Right lobe of liver (tissue), 6 donors: ENCODE measurements around the gene FMNL1. TPM values are rescaled to one million over a fixed set of nuclear protein-coding genes. Genes with fewer than 3 reads are reported as not detected.
A peak's percentile ranks its signal among the peaks of the same experiment; 100 is the strongest.

Source experiments
- ATAC-seq, 4 donors: fragments of 200-7000 bp; cut with Tn5 transposase; one replicate each; pipeline ENCODE4 v1.9.1; 2020; ENCODE audit warnings: mild to moderate bottlenecking in 4 of 4, moderate library complexity in 4 of 4
- DNase-seq, 3 donors: peaks; one replicate each; pipeline ENCODE4 v3.0.0-alpha.2; 2020
- H3K27ac ChIP-seq, 3 donors: fragments of 200-600 bp; one replicate each; pipeline ENCODE4 v1.8.0; 2022
- H3K27me3 ChIP-seq, 2 donors: fragments of 200-600 bp; one replicate each; pipeline ENCODE4 v1.8.0; 2022
- H3K36me3 ChIP-seq, 4 donors: fragments of 200-600 bp; sonication (generic) in 1 of 4; one replicate each; pipeline versions ENCODE4 v1.5.1 to v1.8.0; 2017 to 2022; ENCODE audit warnings: control low read depth in 1 of 4
- H3K4me1 ChIP-seq, 4 donors: fragments of 200-600 bp; sonication (generic) in 1 of 4; one replicate each; pipeline versions ENCODE4 v1.5.1 to v1.8.0; 2017 to 2022; ENCODE audit warnings: control low read depth in 1 of 4
- H3K4me3 ChIP-seq, 3 donors: fragments of 200-600 bp; one replicate each; pipeline ENCODE4 v1.8.0; 2022
- H3K9me3 ChIP-seq, 4 donors: fragments of 200-600 bp; sonication (generic) in 1 of 4; one replicate each; pipeline versions ENCODE4 v1.5.1 to v1.8.0; 2017 to 2022; ENCODE audit warnings: control low read depth in 1 of 4
- CTCF ChIP-seq, 4 donors: fragments of 200-600 bp in 3 of 4; fragments of 450-650 bp in 1 of 4; IDR thresholded peaks; one replicate each; pipeline versions ENCODE4 v1.5.1 to v1.8.0; 2016 to 2022; ENCODE audit warnings: antibody characterized with exemption in 4 of 4, mild to moderate bottlenecking in 2 of 4
- POLR2A ChIP-seq: fragments of 450-650 bp; IDR thresholded peaks from one replicate; pipeline ENCODE4 v1.6.1; 2017; ENCODE audit warnings: antibody characterized with exemption, mild to moderate bottlenecking
- WGBS: methylation state at CpG from one replicate; pipeline ENCODE4 v1.1.6; 2018; ENCODE audit warnings: low coverage, low lambda C conversion rate; ENCODE audit not compliant: insufficient coverage; ENCODE audit errors: missing lambda C conversion rate; 5-methylcytosine and 5-hydroxymethylcytosine counted together
- intact Hi-C, 2 donors: fragments of 100-400 bp; cut with DNase I; formaldehyde crosslinking; loops; one replicate each; pipeline versions ENCODE4 v1.11.2 to v1.14.1; 2022
- total RNA-seq, 6 experiments: library from RNA; depleted of rRNA in 2 of 6; stranded (reverse); fragments of >200 nt in 2 of 6; fragmentation: NEBNext Ultra II Directional in 3 of 6; extraction: Animal tissue kit (Norgen Biotek cat#: 25700) in 3 of 6; gene quantifications; one replicate each; pipeline versions ENCODE4 v1.1.0 to v1.2.4, GENCODE V29; 2016 to 2023
- donor health status: DM: no; HTN: yes; CAD: no.
- donor health status: DM: no; HTN: no; CAD: no.
- donor health status: DM: no; HTN: no; CAD: no.
- donor health status: DM: no; HTN: yes; CAD: no.
- donor health status: DM: no; HTN: yes; CAD: no.

Gene FMNL1
- total RNA-seq, 6 experiments from 2014 or later, result 3.7 to 10.0 (median 5.1) TPM

- Histone ChIP-seq H3K36me3 (no peaks in the 10 kb centered on the region), H3K4me3 (peak overlapping the region; percentile 15 to 56 (median 31)), H3K27ac (peak overlapping the region; percentile 15 to 60 (median 54)), H3K4me1 (no peaks in the 10 kb centered on the region), H3K9me3 (no peaks in the 10 kb centered on the region), H3K27me3 (no peaks in the 10 kb centered on the region)
- DNase-seq (peak in 1 of 3 donors; percentile 56), ATAC-seq (no peak)
- TF ChIP-seq POLR2A (no peak), CTCF (IDR thresholded peaks at IDR 0.05) (no peak)
- 33% methylated on average over 13 of the region's 33 CpGs for WGBS
- intact Hi-C loops, result loop anchor here in 1 of 2 donors (10.0 kb wide), 1 partner anchor 162 kb away; no protein-coding TSS in a partner anchor
These were observed 757 bp downstream of the FMNL1 start for GRCh38 chr17:45222289-45222995.

GRCh38 chr17:45222996-45223538 is 1.4 kb downstream of the FMNL1 start:
- Histone ChIP-seq H3K4me1 (no peaks in the 10 kb centered on the region), H3K27ac (peak overlapping the region in 2 of 3 donors; percentile 54 to 60), H3K4me3 (peak overlapping the region in 1 of 3 donors; percentile 56), H3K9me3 (no peaks in the 10 kb centered on the region), H3K36me3 (no peaks in the 10 kb centered on the region), H3K27me3 (no peaks in the 10 kb centered on the region)
- intact Hi-C loops, result loop anchor here in 1 of 2 donors (10.0 kb wide), 1 partner anchor 162 kb away; no protein-coding TSS in a partner anchor
- WGBS, result 62% methylated on average over 4 of the region's 8 CpGs
- DNase-seq (no peak), ATAC-seq (no peak)
- no peak for TF ChIP-seq POLR2A
- no peak for TF ChIP-seq CTCF (IDR thresholded peaks at IDR 0.05)

- intact Hi-C loops, result loop anchor here in 1 of 2 donors (10.0 kb wide), 1 partner anchor 161 kb away; no protein-coding TSS in a partner anchor
- TF ChIP-seq CTCF (IDR thresholded peaks at IDR 0.05), result no peak
- no peak for TF ChIP-seq POLR2A
- Histone ChIP-seq H3K27me3 (no peaks in the 10 kb centered on the region), H3K36me3 (no peaks in the 10 kb centered on the region), H3K4me1 (no peaks in the 10 kb centered on the region), H3K9me3 (no peaks in the 10 kb centered on the region), H3K4me3 (peak overlapping the region in 1 of 3 donors; percentile 56), H3K27ac (peak overlapping the region in 2 of 3 donors; percentile 54 to 60)
- ATAC-seq (no peak), DNase-seq (no peak)
- WGBS, result 71% methylated on average over 4 of the region's 12 CpGs
These were observed 2.1 kb downstream of the FMNL1 start for GRCh38 chr17:45223539-45224528.

- Histone ChIP-seq H3K27ac (peak overlapping the region in 2 of 3 donors; percentile 38 to 51), H3K36me3 (no peaks in the 10 kb centered on the region), H3K4me1 (no peaks in the 10 kb centered on the region), H3K27me3 (no peaks in the 10 kb centered on the region), H3K4me3 (no peak overlapping the region), H3K9me3 (no peaks in the 10 kb centered on the region)
- no peak for DNase-seq
- TF ChIP-seq POLR2A (no peak), CTCF (IDR thresholded peaks at IDR 0.05) (no peak)
- 50% methylated on average over 1 of the region's 9 CpGs for WGBS
- no peak for ATAC-seq
- intact Hi-C loops, result loop anchor here in 1 of 2 donors (10.0 kb wide), 1 partner anchor 160 kb away; no protein-coding TSS in a partner anchor
These were observed 3.0 kb downstream of the FMNL1 start for GRCh38 chr17:45224671-45225050.
